ENCODE data around the gene NOL7.

Gene NOL7

DNA sequence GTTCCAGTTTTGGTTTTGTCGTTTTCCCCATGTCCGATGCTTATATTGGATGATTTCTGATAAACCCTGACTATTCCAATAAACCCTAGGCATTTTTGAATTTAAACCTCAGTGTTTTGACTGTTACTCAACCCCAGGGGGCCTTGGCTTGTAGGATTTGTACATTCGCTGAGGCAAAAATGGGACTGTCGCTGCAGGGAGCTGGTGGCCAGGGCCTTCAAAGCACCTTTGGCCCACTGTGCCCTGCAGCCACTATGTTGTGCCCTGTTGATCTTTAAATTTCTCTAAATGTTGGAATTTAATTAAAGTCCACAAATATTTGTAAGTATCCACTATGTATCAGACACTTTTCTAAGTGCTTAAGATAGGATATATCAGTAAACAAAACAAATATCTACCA lies 9.5 kb upstream of the NOL7 start:
- H3K27me3 ChIP-seq (ENCODE audit: insufficient read depth, poor library complexity, severe bottlenecking) = no peaks in the 10 kb centered on the region
- TF ChIP-seq SPI1 (IDR thresholded peaks at IDR 0.05; ENCODE audit: borderline replicate concordance, low read depth) (no peak), GABPA (IDR thresholded peaks at IDR 0.05; ENCODE audit: low read depth) (no peak), POLR2AphosphoS5 (IDR thresholded peaks at IDR 0.05; ENCODE audit: low read depth) (no peak)
- TF ChIP-seq, protein P1, sequence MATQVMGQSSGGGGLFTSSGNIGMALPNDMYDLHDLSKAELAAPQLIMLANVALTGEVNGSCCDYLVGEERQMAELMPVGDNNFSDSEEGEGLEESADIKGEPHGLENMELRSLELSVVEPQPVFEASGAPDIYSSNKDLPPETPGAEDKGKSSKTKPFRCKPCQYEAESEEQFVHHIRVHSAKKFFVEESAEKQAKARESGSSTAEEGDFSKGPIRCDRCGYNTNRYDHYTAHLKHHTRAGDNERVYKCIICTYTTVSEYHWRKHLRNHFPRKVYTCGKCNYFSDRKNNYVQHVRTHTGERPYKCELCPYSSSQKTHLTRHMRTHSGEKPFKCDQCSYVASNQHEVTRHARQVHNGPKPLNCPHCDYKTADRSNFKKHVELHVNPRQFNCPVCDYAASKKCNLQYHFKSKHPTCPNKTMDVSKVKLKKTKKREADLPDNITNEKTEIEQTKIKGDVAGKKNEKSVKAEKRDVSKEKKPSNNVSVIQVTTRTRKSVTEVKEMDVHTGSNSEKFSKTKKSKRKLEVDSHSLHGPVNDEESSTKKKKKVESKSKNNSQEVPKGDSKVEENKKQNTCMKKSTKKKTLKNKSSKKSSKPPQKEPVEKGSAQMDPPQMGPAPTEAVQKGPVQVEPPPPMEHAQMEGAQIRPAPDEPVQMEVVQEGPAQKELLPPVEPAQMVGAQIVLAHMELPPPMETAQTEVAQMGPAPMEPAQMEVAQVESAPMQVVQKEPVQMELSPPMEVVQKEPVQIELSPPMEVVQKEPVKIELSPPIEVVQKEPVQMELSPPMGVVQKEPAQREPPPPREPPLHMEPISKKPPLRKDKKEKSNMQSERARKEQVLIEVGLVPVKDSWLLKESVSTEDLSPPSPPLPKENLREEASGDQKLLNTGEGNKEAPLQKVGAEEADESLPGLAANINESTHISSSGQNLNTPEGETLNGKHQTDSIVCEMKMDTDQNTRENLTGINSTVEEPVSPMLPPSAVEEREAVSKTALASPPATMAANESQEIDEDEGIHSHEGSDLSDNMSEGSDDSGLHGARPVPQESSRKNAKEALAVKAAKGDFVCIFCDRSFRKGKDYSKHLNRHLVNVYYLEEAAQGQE (IDR thresholded peaks at IDR 0.05; ENCODE audit: insufficient replicate concordance, low read depth) = no peak
- TF ChIP-seq, protein P2, sequence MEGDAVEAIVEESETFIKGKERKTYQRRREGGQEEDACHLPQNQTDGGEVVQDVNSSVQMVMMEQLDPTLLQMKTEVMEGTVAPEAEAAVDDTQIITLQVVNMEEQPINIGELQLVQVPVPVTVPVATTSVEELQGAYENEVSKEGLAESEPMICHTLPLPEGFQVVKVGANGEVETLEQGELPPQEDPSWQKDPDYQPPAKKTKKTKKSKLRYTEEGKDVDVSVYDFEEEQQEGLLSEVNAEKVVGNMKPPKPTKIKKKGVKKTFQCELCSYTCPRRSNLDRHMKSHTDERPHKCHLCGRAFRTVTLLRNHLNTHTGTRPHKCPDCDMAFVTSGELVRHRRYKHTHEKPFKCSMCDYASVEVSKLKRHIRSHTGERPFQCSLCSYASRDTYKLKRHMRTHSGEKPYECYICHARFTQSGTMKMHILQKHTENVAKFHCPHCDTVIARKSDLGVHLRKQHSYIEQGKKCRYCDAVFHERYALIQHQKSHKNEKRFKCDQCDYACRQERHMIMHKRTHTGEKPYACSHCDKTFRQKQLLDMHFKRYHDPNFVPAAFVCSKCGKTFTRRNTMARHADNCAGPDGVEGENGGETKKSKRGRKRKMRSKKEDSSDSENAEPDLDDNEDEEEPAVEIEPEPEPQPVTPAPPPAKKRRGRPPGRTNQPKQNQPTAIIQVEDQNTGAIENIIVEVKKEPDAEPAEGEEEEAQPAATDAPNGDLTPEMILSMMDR (IDR thresholded peaks at IDR 0.05; ENCODE audit: insufficient read depth, low read length) = no peak
- H3K4me3 ChIP-seq (replicated peaks; ENCODE audit: insufficient read depth, low read length) = no peak overlapping the region
- no peak for DNase-seq (ENCODE audit: low read depth in 1 of 2, low spot score in 1 of 2)
- no peak overlapping the region for H3K27ac ChIP-seq (replicated peaks)

DNA sequence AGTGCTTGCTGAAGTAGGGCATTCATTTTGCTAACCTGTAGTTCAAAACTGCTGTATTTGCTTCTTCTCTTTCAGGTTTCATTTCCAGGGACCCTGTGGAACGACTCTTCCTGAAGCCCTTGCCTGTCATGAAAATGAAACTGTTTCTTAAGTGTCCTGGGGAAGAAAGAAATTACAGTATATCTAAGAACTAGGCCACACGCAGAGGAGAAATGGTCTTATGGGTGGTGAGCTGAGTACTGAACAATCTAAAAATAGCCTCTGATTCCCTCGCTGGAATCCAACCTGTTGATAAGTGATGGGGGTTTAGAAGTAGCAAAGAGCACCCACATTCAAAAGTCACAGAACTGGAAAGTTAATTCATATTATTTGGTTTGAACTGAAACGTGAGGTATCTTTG lies 3.4 kb upstream of the NOL7 start:
- no peak for DNase-seq (ENCODE audit: low read depth in 1 of 2, low spot score in 1 of 2)
- H3K27me3 ChIP-seq (ENCODE audit: insufficient read depth, poor library complexity, severe bottlenecking) = no peaks in the 10 kb centered on the region
- no peak for TF ChIP-seq POLR2AphosphoS5 (IDR thresholded peaks at IDR 0.05; ENCODE audit: low read depth)
- TF ChIP-seq, protein P2 (IDR thresholded peaks at IDR 0.05; ENCODE audit: insufficient read depth, low read length) = no peak
- H3K27ac ChIP-seq (replicated peaks) = no peak overlapping the region
- no peak overlapping the region for H3K4me3 ChIP-seq (replicated peaks; ENCODE audit: insufficient read depth, low read length)

DNA sequence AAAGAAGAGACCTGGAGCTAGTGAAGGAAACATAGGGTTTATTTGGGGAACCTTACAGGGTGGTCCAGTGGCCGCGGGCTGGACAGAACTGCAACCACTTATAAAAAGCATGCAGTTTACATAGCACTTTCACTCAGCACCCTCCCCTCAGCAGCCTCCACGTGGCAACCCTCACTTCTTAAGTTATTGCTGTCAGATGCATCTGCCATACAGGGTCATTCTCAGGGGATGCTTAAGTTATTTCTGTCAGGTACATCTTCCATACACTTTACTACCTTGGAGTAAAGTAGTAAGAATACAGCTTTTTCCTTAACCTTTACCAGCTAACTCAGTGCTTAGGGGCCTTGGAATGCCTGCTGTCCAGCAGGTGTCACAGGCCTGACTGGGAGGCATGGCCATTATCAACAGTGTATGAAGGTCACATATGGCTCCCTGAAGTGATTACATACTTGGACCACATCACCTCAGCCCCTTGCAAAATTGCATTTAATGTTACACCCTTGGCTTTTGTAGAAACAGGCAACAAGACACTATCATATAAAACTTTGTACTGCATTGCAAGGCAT lies 2.0 kb upstream of the NOL7 start:
- Histone ChIP-seq H3K27me3 (ENCODE audit: insufficient read depth, poor library complexity, severe bottlenecking) (no peaks in the 10 kb centered on the region), H3K4me3 (replicated peaks; ENCODE audit: insufficient read depth, low read length) (no peak overlapping the region), H3K27ac (replicated peaks) (no peak overlapping the region)
- DNase-seq (ENCODE audit: low read depth in 1 of 2, low spot score in 1 of 2) = no peak
- TF ChIP-seq GABPA (IDR thresholded peaks at IDR 0.05; ENCODE audit: low read depth) (no peak), POLR2AphosphoS5 (IDR thresholded peaks at IDR 0.05; ENCODE audit: low read depth) (no peak), SPI1 (IDR thresholded peaks at IDR 0.05; ENCODE audit: borderline replicate concordance, low read depth) (no peak)
- TF ChIP-seq, protein P1 (IDR thresholded peaks at IDR 0.05; ENCODE audit: insufficient replicate concordance, low read depth) = no peak
- TF ChIP-seq, protein P2 (IDR thresholded peaks at IDR 0.05; ENCODE audit: insufficient read depth, low read length) = no peak

All from HL-60 (cell line).